Tibial nerve (tissue), 4 donors: ENCODE data around the gene RGPD8. TPM values are rescaled to one million over a fixed set of nuclear protein-coding genes. Genes with fewer than 3 reads are reported as not detected.
A peak's percentile ranks its signal among the peaks of the same experiment; 100 is the strongest.
"Not testable (repeated sequence)": the region's sequence is repeated elsewhere in the genome, so short reads cannot be mapped to it uniquely, and the experiment has no call there.

Experiments
- DNase-seq, 2 donors: peaks; one replicate each; pipeline ENCODE4 v3.0.0-alpha.2; 2019; ENCODE audit warnings: low spot score in 2 of 2
- H3K27ac ChIP-seq, 4 donors: fragments of 200-600 bp; sonication (generic) in 3 of 4; one replicate each; pipeline ENCODE4 v1.5.1; 2017 to 2019; ENCODE audit warnings: mild to moderate bottlenecking in 1 of 4
- H3K27me3 ChIP-seq, 2 donors: fragments of 200-600 bp; sonication (generic) in 1 of 2; one replicate each; pipeline versions ENCODE4 v1.5.1 to v1.6.0; 2017 to 2019
- H3K36me3 ChIP-seq, 3 donors: fragments of 200-600 bp; sonication (generic); one replicate each; pipeline ENCODE4 v1.5.1; 2018 to 2019
- H3K4me1 ChIP-seq, 4 donors: fragments of 200-600 bp; sonication (generic) in 3 of 4; one replicate each; pipeline ENCODE4 v1.5.1; 2017 to 2019
- H3K4me3 ChIP-seq, 4 donors: fragments of 200-600 bp; sonication (generic) in 3 of 4; one replicate each; pipeline ENCODE4 v1.5.1; 2017 to 2019; ENCODE audit warnings: mild to moderate bottlenecking in 1 of 4, moderate library complexity in 1 of 4
- H3K9me3 ChIP-seq, 4 donors: fragments of 200-600 bp; sonication (generic) in 3 of 4; one replicate each; pipeline ENCODE4 v1.5.1; 2017 to 2019
- CTCF ChIP-seq, 5 experiments: fragments of 200-600 bp in 3 of 5; fragments of 450-650 bp in 2 of 5; sonication (generic) in 3 of 5; IDR thresholded peaks; one replicate each; pipeline ENCODE4 v1.5.1; 2016 to 2019; ENCODE audit warnings: antibody characterized with exemption in 5 of 5, mild to moderate bottlenecking in 3 of 5, moderate library complexity in 2 of 5
- EP300 ChIP-seq, 2 donors: sonication (generic); formaldehyde crosslinking; IDR thresholded peaks; one replicate each; pipeline ENCODE4 v1.6.1; 2017; ENCODE audit warnings: antibody characterized with exemption in 2 of 2, mild to moderate bottlenecking in 1 of 2
- POLR2A ChIP-seq, 2 donors: fragments of 450-650 bp; IDR thresholded peaks; one replicate each; pipeline ENCODE4 v1.6.1; 2017; ENCODE audit warnings: antibody characterized with exemption in 2 of 2, mild to moderate bottlenecking in 2 of 2, moderate library complexity in 2 of 2
- WGBS, 2 donors: methylation state at CpG; one replicate each; pipeline ENCODE4 v1.1.5; 2018; 5-methylcytosine and 5-hydroxymethylcytosine counted together
- total RNA-seq, 4 donors: library from RNA; depleted of rRNA; stranded (reverse); fragments of >200 nt; gene quantifications; one replicate each; pipeline ENCODE4 v1.1.0, GENCODE V29; 2016

Gene RGPD8
- total RNA-seq, 4 donors from 2014 or later = 10.2 to 24.3 (median 19.0) TPM

GRCh38 chr2:112433932-112434730, 686 bp upstream of the RGPD8 start:
- H3K27ac ChIP-seq = no peak overlapping the region
- no peaks in the 10 kb centered on the region for H3K9me3 ChIP-seq
- 63 to 72% methylated on average over 19 to 26 of the region's 31 CpGs for WGBS, 2 donors
- H3K36me3 ChIP-seq = no peaks in the 10 kb centered on the region
- H3K27me3 ChIP-seq = no peaks in the 10 kb centered on the region
- H3K4me3 ChIP-seq = no peak overlapping the region
- peaks cover 0 to 8% (median 0%) of the 10 kb centered on the region in 4 donors for H3K4me1 ChIP-seq
- DNase-seq = no peak
- no peak for TF ChIP-seq POLR2A (IDR thresholded peaks at IDR 0.05)
- no peak for TF ChIP-seq EP300 (IDR thresholded peaks at IDR 0.05)
- no peak for TF ChIP-seq CTCF (IDR thresholded peaks at IDR 0.05)

GRCh38 chr2:112432735-112433479, 538 bp downstream of the RGPD8 start:
- not testable (repeated sequence) for DNase-seq, H3K9me3 ChIP-seq, H3K27me3 ChIP-seq, H3K4me1 ChIP-seq, H3K36me3 ChIP-seq
- 3 to 5% methylated on average over 14 to 31 of the region's 98 CpGs for WGBS, 2 donors
- H3K4me3 ChIP-seq = peak overlapping the region; percentile 46 to 68 (median 60)
- H3K27ac ChIP-seq = peak overlapping the region; percentile 61 to 92 (median 88)

- Histone ChIP-seq H3K4me3 (peak overlapping the region; percentile 46 to 68 (median 60)), H3K27ac (peak overlapping the region; percentile 61 to 92 (median 88))
- not testable (repeated sequence) for H3K27me3 ChIP-seq, H3K4me1 ChIP-seq, DNase-seq, H3K9me3 ChIP-seq, H3K36me3 ChIP-seq
- 29 to 82% methylated on average over 4 to 21 of the region's 22 CpGs for WGBS, 2 donors
Measured at GRCh38 chr2:112432390-112432734, 1.1 kb downstream of the RGPD8 start.

- not testable (repeated sequence) for H3K4me1 ChIP-seq, H3K27me3 ChIP-seq, DNase-seq, H3K36me3 ChIP-seq, H3K9me3 ChIP-seq
- Histone ChIP-seq H3K27ac (peak overlapping the region in 2 of 4 donors; percentile 88), H3K4me3 (peak overlapping the region in 2 of 4 donors; percentile 64 to 68)
- WGBS, 2 donors = 86 to 91% methylated on average over 21 of the region's 21 CpGs
Measured at GRCh38 chr2:112431587-112432295, 1.7 kb downstream of the RGPD8 start.

- H3K4me3 ChIP-seq, H3K27me3 ChIP-seq, H3K9me3 ChIP-seq, H3K36me3 ChIP-seq, H3K27ac ChIP-seq, H3K4me1 ChIP-seq, DNase-seq: not testable (repeated sequence)
- 100% methylated on average over 1 of the region's 3 CpGs; no CpG with 5 or more reads in 1 of the 2 donors for WGBS, 2 donors
Measured at GRCh38 chr2:112424553-112424952, 8.9 kb downstream of the RGPD8 start.

GRCh38 chr2:112416860-112417259, 16.6 kb downstream of the RGPD8 start:
- DNase-seq, H3K9me3 ChIP-seq, H3K36me3 ChIP-seq, H3K27me3 ChIP-seq, H3K4me3 ChIP-seq, H3K27ac ChIP-seq, H3K4me1 ChIP-seq: not testable (repeated sequence)
- WGBS, 2 donors = 84 to 90% methylated on average over 3 of the region's 3 CpGs

GRCh38 chr2:112360055-112360454, 73.4 kb downstream of the RGPD8 start:
- not testable (repeated sequence) for DNase-seq, H3K4me3 ChIP-seq, H3K27ac ChIP-seq, H3K27me3 ChIP-seq, H3K4me1 ChIP-seq, H3K36me3 ChIP-seq
- 96% methylated on average over 7 of the region's 7 CpGs for WGBS, 2 donors
- H3K9me3 ChIP-seq = peaks cover 0 to 17% (median 0%) of the 10 kb centered on the region in 4 donors

GRCh38 chr2:112354335-112354734, 79.1 kb downstream of the RGPD8 start:
- not testable (repeated sequence) for H3K27ac ChIP-seq, H3K36me3 ChIP-seq, DNase-seq, H3K4me1 ChIP-seq, H3K4me3 ChIP-seq, H3K27me3 ChIP-seq
- H3K9me3 ChIP-seq = peaks cover 0 to 13% (median 0%) of the 10 kb centered on the region in 4 donors
- 87% methylated on average over 2 of the region's 2 CpGs for WGBS, 2 donors

- H3K4me3 ChIP-seq, H3K9me3 ChIP-seq, H3K27me3 ChIP-seq, DNase-seq, H3K4me1 ChIP-seq, H3K27ac ChIP-seq, H3K36me3 ChIP-seq: not testable (repeated sequence)
- 96 to 97% methylated on average over 6 of the region's 25 CpGs for WGBS, 2 donors
Measured at GRCh38 chr2:112352809-112353603, 80.4 kb downstream of the RGPD8 start.

- DNase-seq, H3K4me1 ChIP-seq, H3K36me3 ChIP-seq, H3K4me3 ChIP-seq, H3K27ac ChIP-seq, H3K9me3 ChIP-seq, H3K27me3 ChIP-seq: not testable (repeated sequence)
- 90 to 93% methylated on average over 2 of the region's 2 CpGs for WGBS, 2 donors
Measured at GRCh38 chr2:112352292-112352691, 81.2 kb downstream of the RGPD8 start.
